GM19035 (cell line): Measurements from ENCODE around the gene PTPN11.

Experiments used
- ATAC-seq: cut with Tn5 transposase; IDR thresholded peaks from one replicate; pipeline ENCODE4 v1.9.1; 2021; ENCODE audit not compliant: unreplicated experiment

Gene PTPN11

DNA sequence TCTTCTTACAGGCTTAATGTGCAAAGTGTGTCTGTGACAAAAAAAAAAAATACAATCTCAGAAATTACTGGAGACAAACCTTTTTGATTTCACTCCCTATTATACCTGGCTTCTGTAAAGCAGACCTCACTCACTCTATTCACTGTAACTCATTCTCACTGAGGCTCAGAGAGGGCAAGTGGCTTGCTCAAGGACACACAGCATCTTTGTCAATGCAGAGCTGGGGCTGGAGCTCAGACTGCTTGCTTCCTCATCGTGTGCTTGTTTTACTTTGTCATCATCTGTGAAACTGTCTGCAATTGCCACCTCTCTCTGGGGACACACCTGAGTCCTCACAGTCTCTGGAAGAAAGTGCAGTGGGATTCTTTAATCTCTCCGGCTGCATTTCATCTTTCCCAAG lies 120.0 kb downstream of the PTPN11 start:
- ATAC-seq = no peak

DNA sequence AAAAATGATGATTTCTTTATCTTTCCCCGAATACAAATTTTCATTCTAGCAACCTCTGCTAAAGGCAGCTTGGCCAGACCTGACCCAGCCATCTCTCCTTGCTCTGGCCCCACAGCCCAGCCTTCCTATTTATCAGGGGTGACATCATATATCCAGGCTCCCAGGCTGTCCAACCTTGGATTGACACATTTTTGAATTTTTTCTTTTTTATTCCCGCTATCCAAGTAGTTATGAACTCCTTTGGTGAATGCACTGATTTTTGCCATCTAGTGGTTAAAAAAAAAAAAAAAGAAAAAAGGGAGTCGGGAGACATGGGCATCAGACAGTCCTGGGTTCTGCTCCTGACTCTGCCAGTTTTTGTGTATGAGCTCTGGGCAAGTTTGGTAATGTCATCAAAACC lies 120.5 kb downstream of the PTPN11 start:
- no peak for ATAC-seq

DNA sequence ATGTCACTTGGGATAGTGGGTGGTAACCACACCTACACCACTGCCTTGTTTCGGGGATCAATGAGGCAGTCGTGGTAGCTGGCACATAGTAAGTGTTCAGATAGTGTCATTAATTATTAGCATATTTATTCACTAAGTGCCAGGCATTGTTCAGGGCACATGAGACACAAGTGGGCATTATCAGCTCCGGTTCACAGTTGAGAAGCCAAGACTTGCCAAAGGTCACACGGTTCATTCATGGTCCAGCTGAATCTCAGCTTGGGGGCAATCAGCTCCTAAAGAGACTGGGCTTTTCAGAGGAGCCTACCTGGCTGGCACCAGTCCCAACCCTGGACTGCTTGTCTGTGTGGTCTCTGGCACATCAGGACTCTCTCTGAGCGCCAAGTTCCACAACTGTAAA lies 121.3 kb downstream of the PTPN11 start:
- ATAC-seq = no peak

- no peak for ATAC-seq
Measured at GRCh38 chr12:112543751-112544150, 125.0 kb downstream of the PTPN11 start.

GRCh38 chr12:112546339-112546738 lies 127.6 kb downstream of the PTPN11 start:
- no peak for ATAC-seq

DNA sequence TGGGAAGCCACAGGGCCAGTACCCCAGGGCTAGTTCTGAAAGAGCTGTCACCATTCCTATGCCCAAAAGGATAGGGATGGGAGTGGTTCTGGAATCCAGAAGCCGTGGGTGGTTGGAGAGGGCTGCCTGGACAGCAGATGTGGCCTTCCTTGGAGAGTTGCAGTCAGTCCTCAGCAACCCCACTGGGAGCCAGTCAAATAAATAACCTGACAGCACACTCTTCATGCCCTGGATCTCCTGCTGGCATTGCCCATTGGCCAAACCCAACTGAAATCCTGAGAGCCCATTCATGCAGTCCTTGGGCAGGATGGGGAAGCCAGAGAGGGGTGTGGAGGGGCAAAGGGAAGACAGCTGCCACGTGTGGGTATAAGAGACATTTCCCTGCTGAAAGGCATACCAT lies 128.2 kb downstream of the PTPN11 start:
- ATAC-seq = no peak

GRCh38 chr12:112549031-112549430 lies 130.3 kb downstream of the PTPN11 start:
- no peak for ATAC-seq

GRCh38 chr12:112551681-112552080 lies 132.9 kb downstream of the PTPN11 start:
- no peak for ATAC-seq

GRCh38 chr12:112555621-112556233 lies 137.0 kb downstream of the PTPN11 start:
- no peak for ATAC-seq

GRCh38 chr12:112557951-112558630 lies 139.3 kb downstream of the PTPN11 start:
- ATAC-seq = no peak
